Liver (tissue), 9 donors: ENCODE data around the gene CDH26. TPM values are rescaled to one million over a fixed set of nuclear protein-coding genes. Genes with fewer than 3 reads are reported as not detected.

ENCODE experiments used
- DNase-seq: peaks from one replicate; pipeline ENCODE4 v3.0.0-alpha.2; 2017; ENCODE audit warnings: low spot score
- H3K27ac ChIP-seq, 2 donors: one replicate each; pipeline ENCODE4 v1.7.0; 2013; ENCODE audit warnings: inconsistent platforms in 2 of 2, low read length in 2 of 2, control low read depth in 1 of 2, low read depth in 1 of 2, mild to moderate bottlenecking in 1 of 2
- H3K27me3 ChIP-seq, 4 donors: one replicate each; pipeline versions ENCODE4 v1.6.1 to v1.7.0; 2013; ENCODE audit warnings: low read length in 3 of 4, inconsistent platforms in 1 of 4, mild to moderate bottlenecking in 1 of 4, moderate library complexity in 1 of 4; ENCODE audit not compliant: control insufficient read depth in 4 of 4, insufficient read depth in 4 of 4
- H3K36me3 ChIP-seq, 4 donors: one replicate each; pipeline versions ENCODE4 v1.6.1 to v1.7.0; 2013; ENCODE audit warnings: low read length in 3 of 4, mild to moderate bottlenecking in 3 of 4, low read depth in 1 of 4, moderate library complexity in 1 of 4; ENCODE audit not compliant: control insufficient read depth in 4 of 4, insufficient read depth in 3 of 4
- H3K4me1 ChIP-seq, 4 donors: one replicate each; pipeline versions ENCODE4 v1.6.1 to v1.7.0; 2013; ENCODE audit warnings: low read length in 3 of 4, mild to moderate bottlenecking in 3 of 4, moderate library complexity in 1 of 4; ENCODE audit not compliant: control insufficient read depth in 4 of 4, insufficient read depth in 4 of 4
- H3K4me3 ChIP-seq, 3 donors: one replicate each; pipeline versions ENCODE4 v1.6.1 to v1.7.0; 2013; ENCODE audit warnings: low read length in 3 of 3, control low read depth in 1 of 3, low read depth in 1 of 3, mild to moderate bottlenecking in 1 of 3
- H3K9ac ChIP-seq, 2 donors: one replicate each; pipeline ENCODE4 v1.7.0; 2013; ENCODE audit warnings: low read length in 2 of 2, mild to moderate bottlenecking in 2 of 2, moderate library complexity in 2 of 2, control low read depth in 1 of 2, low read depth in 1 of 2
- H3K9me3 ChIP-seq, 4 donors: one replicate each; pipeline versions ENCODE4 v1.6.1 to v1.7.0; 2013; ENCODE audit warnings: low read length in 3 of 4; ENCODE audit not compliant: control insufficient read depth in 4 of 4
- ATF3 ChIP-seq: IDR thresholded peaks from 2 replicates; pipeline ENCODE4 v1.6.1; 2016; ENCODE audit warnings: antibody characterized with exemption
- CTCF ChIP-seq: fragments of 150-350 bp; IDR thresholded peaks from 2 replicates; pipeline ENCODE4 v1.5.1; 2017; ENCODE audit warnings: improper control_type of control experiment, low read depth, low read length; ENCODE audit not compliant: missing input control
- EGR1 ChIP-seq, 2 donors: IDR thresholded peaks; 2 replicates each; pipeline ENCODE4 v1.6.1; 2016 to 2018; ENCODE audit warnings: antibody characterized with exemption in 2 of 2, low read depth in 2 of 2
- FOXA1 ChIP-seq: IDR thresholded peaks from 2 replicates; pipeline ENCODE4 v1.6.1; 2016; ENCODE audit warnings: antibody characterized with exemption
- FOXA2 ChIP-seq: IDR thresholded peaks from 2 replicates; pipeline ENCODE4 v1.6.1; 2016; ENCODE audit warnings: antibody characterized with exemption
- GABPA ChIP-seq, 2 donors: IDR thresholded peaks in 1 of 2; conservative IDR thresholded peaks in 1 of 2; 2 replicates each; pipeline ENCODE4 v1.6.1; 2016; ENCODE audit warnings: antibody characterized with exemption in 2 of 2, mild to moderate bottlenecking in 1 of 2, moderate library complexity in 1 of 2
- HNF4A ChIP-seq, 2 donors: conservative IDR thresholded peaks; 2 replicates each; pipeline ENCODE4 v1.6.1; 2016; ENCODE audit warnings: antibody characterized with exemption in 2 of 2, mild to moderate bottlenecking in 2 of 2
- HNF4G ChIP-seq: IDR thresholded peaks from 2 replicates; pipeline ENCODE4 v1.6.1; 2016; ENCODE audit warnings: antibody characterized with exemption
- MAX ChIP-seq: IDR thresholded peaks from 2 replicates; pipeline ENCODE4 v1.6.1; 2016; ENCODE audit warnings: antibody characterized with exemption
- NR2F2 ChIP-seq: IDR thresholded peaks from 2 replicates; pipeline ENCODE4 v1.6.1; 2016; ENCODE audit warnings: antibody characterized with exemption
- RAD21 ChIP-seq, 2 donors: IDR thresholded peaks; 2 replicates each; pipeline ENCODE4 v1.6.1; 2016; ENCODE audit warnings: antibody characterized with exemption in 2 of 2, mild to moderate bottlenecking in 2 of 2
- REST ChIP-seq: IDR thresholded peaks from 2 replicates; pipeline ENCODE4 v1.6.1; 2016; ENCODE audit warnings: antibody characterized with exemption, mild to moderate bottlenecking
- RXRA ChIP-seq, 2 donors: IDR thresholded peaks; 2 replicates each; pipeline ENCODE4 v1.6.1; 2017 to 2018; ENCODE audit warnings: antibody characterized with exemption in 2 of 2, mild to moderate bottlenecking in 1 of 2
- SP1 ChIP-seq: IDR thresholded peaks from 2 replicates; pipeline ENCODE4 v1.6.1; 2018; ENCODE audit warnings: antibody characterized with exemption, mild to moderate bottlenecking
- TAF1 ChIP-seq: conservative IDR thresholded peaks from 2 replicates; pipeline ENCODE4 v1.6.1; 2016; ENCODE audit warnings: antibody characterized with exemption, mild to moderate bottlenecking
- YY1 ChIP-seq: IDR thresholded peaks from 2 replicates; pipeline ENCODE4 v1.6.1; 2016; ENCODE audit warnings: antibody characterized with exemption, mild to moderate bottlenecking
- ZBTB33 ChIP-seq: IDR thresholded peaks from 2 replicates; pipeline ENCODE4 v1.6.1; 2016; ENCODE audit warnings: antibody characterized with exemption
- WGBS: extraction: QIAGEN DNeasy Blood & Tissue Kit; methylation state at CpG from one replicate; pipeline ENCODE4 v1.1.7; 2013; 5-methylcytosine and 5-hydroxymethylcytosine counted together
- polyA plus RNA-seq, 2 donors: library from polyadenylated mRNA; stranded (reverse) in 1 of 2; unstranded in 1 of 2; fragments of 200-250 nt in 1 of 2; fragments of >200 nt in 1 of 2; fragmentation: Nextera tagmentation in 1 of 2; extraction: Ambion mirVana in 1 of 2; gene quantifications; one replicate each; pipeline versions ENCODE4 v1.2.1 to v1.2.3, GENCODE V29; 2013 to 2015
- total RNA-seq, 2 donors: library from RNA; depleted of rRNA; stranded (reverse); fragments of >200 nt; gene quantifications; one replicate each; pipeline ENCODE4 v1.2.3, GENCODE V29; 2014
- donor health status: healthy.
- donor health status: healthy.
- donor health status: healthy.
- donor health status: healthy.
- donor health status: healthy.

The CDH26 gene
- total and polyA plus RNA-seq, 4 donors, result 0.03 to 0.70 (median 0.43) TPM

- no peak for TF ChIP-seq CTCF
- TF ChIP-seq EGR1 (IDR thresholded peaks at IDR 0.05; ENCODE audit: low read depth in 2 of 2), result no peak
Measured at GRCh38 chr20:59949911-59950310, 8.3 kb upstream of the CDH26 start (continued).

- no peaks in the 10 kb centered on the region for H3K9me3 ChIP-seq
- no peak overlapping the region for H3K9ac ChIP-seq
- H3K4me1 ChIP-seq, result peaks cover 0 to 3% (median 1%) of the 10 kb centered on the region in 4 donors
- 89% methylated on average over 4 of the region's 4 CpGs for WGBS
- DNase-seq, result no peak
- no peak overlapping the region for H3K27ac ChIP-seq
- no peaks in the 10 kb centered on the region for H3K36me3 ChIP-seq
- no peak overlapping the region for H3K4me3 ChIP-seq
- peaks cover 0 to 6% (median 3%) of the 10 kb centered on the region in 4 donors for H3K27me3 ChIP-seq
- TF ChIP-seq RAD21 (IDR thresholded peaks at IDR 0.05) (no peak), TAF1 (no peak), ZBTB33 (no peak), HNF4G (no peak), YY1 (no peak), NR2F2 (no peak), HNF4A (conservative IDR thresholded peaks at IDR 0.05) (no peak), RXRA (IDR thresholded peaks at IDR 0.05) (no peak), ATF3 (no peak), EGR1 (IDR thresholded peaks at IDR 0.05; ENCODE audit: low read depth in 2 of 2) (no peak), GABPA (IDR thresholded peaks at IDR 0.05 in 1 of 2, conservative IDR thresholded peaks at IDR 0.05 in 1 of 2) (no peak), REST (no peak), FOXA2 (no peak), MAX (no peak), FOXA1 (no peak), CTCF (no peak), SP1 (no peak)
Measured at GRCh38 chr20:59954718-59955117, 3.5 kb upstream of the CDH26 start.
